ENCODE results near the gene RABGAP1L.

Gene RABGAP1L

GRCh38 chr1:174954073-174954460 is 794.7 kb downstream of the RABGAP1L start:
- TF ChIP-seq CTCF (IDR thresholded peaks at IDR 0.05; ENCODE audit: extremely low read depth, insufficient read depth, missing control alignments), result no peak
- in situ Hi-C loops (cut with MboI; ENCODE audit: low pct_unique_long_range_greater_than_20kb, low sequenced_read_pairs, unreplicated experiment), result no loop called here
- DNase-seq (ENCODE audit: low spot score), result no peak

- TF ChIP-seq CTCF (IDR thresholded peaks at IDR 0.05; ENCODE audit: extremely low read depth, insufficient read depth, missing control alignments), result no peak
- in situ Hi-C loops (cut with MboI; ENCODE audit: low pct_unique_long_range_greater_than_20kb, low sequenced_read_pairs, unreplicated experiment), result no loop called here
- no peak for DNase-seq (ENCODE audit: low spot score)
Observed at GRCh38 chr1:174954671-174955669, 795.6 kb downstream of the RABGAP1L start.

GRCh38 chr1:174956086-174956485 is 796.8 kb downstream of the RABGAP1L start:
- DNase-seq (ENCODE audit: low spot score), result no peak
- in situ Hi-C loops (cut with MboI; ENCODE audit: low pct_unique_long_range_greater_than_20kb, low sequenced_read_pairs, unreplicated experiment), result no loop called here
- no peak for TF ChIP-seq CTCF (IDR thresholded peaks at IDR 0.05; ENCODE audit: extremely low read depth, insufficient read depth, missing control alignments)

- TF ChIP-seq CTCF (IDR thresholded peaks at IDR 0.05; ENCODE audit: extremely low read depth, insufficient read depth, missing control alignments), result no peak
- DNase-seq (ENCODE audit: low spot score), result no peak
- in situ Hi-C loops (cut with MboI; ENCODE audit: low pct_unique_long_range_greater_than_20kb, low sequenced_read_pairs, unreplicated experiment), result no loop called here
Observed at GRCh38 chr1:174956976-174957375, 797.7 kb downstream of the RABGAP1L start.

GRCh38 chr1:174957829-174958228 is 798.5 kb downstream of the RABGAP1L start:
- DNase-seq (ENCODE audit: low spot score), result no peak
- in situ Hi-C loops (cut with MboI; ENCODE audit: low pct_unique_long_range_greater_than_20kb, low sequenced_read_pairs, unreplicated experiment), result no loop called here
- no peak for TF ChIP-seq CTCF (IDR thresholded peaks at IDR 0.05; ENCODE audit: extremely low read depth, insufficient read depth, missing control alignments)

- TF ChIP-seq CTCF (IDR thresholded peaks at IDR 0.05; ENCODE audit: extremely low read depth, insufficient read depth, missing control alignments), result no peak
- in situ Hi-C loops (cut with MboI; ENCODE audit: low pct_unique_long_range_greater_than_20kb, low sequenced_read_pairs, unreplicated experiment), result no loop called here
- DNase-seq (ENCODE audit: low spot score), result no peak
Observed at GRCh38 chr1:174958396-174958795, 799.1 kb downstream of the RABGAP1L start.
